GM19324 (cell line): Measurements from ENCODE around the gene AJAP1.

Experiments used
- ATAC-seq: cut with Tn5 transposase; IDR thresholded peaks from one replicate; pipeline ENCODE4 v1.9.1; 2021; ENCODE audit warnings: mild to moderate bottlenecking, moderate library complexity; ENCODE audit not compliant: unreplicated experiment, low FRiP score

AJAP1 gene

DNA sequence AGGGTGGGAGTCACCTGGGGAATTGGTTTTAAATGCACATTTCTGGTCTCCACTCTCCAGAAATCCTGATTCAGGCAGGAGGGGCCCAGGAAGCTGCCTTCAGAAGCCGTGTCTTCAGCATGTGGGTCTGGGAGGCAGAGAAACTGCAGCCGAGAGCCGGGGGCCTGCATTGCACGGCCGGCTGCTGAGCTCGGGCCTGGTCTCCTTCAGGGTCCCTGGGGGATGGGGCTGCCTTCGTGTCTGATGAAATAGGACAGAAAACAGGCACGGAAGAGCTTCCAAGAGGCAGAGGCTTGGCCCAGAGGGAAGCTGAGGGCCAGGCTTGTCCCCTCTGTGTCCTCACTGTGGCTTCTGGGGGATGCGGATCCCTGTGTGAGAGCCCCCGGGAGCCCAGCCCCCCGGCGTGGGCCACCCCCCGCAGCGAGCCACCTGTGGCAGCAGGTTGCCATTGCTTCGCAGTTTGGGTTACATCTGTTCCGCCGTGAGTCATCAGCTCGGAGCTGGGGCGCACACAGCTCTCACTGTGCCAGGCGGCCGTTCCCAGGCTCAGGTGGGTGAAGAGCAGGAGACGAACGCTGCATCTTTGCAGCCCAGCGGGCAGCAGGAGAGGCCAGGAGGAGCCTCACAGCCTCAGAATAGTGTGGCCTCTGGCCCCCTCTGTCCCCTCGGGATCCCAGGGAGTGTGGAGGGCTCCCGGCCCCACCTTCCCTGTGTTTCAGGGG lies 72.4 kb downstream of the AJAP1 start:
- no peak for ATAC-seq

DNA sequence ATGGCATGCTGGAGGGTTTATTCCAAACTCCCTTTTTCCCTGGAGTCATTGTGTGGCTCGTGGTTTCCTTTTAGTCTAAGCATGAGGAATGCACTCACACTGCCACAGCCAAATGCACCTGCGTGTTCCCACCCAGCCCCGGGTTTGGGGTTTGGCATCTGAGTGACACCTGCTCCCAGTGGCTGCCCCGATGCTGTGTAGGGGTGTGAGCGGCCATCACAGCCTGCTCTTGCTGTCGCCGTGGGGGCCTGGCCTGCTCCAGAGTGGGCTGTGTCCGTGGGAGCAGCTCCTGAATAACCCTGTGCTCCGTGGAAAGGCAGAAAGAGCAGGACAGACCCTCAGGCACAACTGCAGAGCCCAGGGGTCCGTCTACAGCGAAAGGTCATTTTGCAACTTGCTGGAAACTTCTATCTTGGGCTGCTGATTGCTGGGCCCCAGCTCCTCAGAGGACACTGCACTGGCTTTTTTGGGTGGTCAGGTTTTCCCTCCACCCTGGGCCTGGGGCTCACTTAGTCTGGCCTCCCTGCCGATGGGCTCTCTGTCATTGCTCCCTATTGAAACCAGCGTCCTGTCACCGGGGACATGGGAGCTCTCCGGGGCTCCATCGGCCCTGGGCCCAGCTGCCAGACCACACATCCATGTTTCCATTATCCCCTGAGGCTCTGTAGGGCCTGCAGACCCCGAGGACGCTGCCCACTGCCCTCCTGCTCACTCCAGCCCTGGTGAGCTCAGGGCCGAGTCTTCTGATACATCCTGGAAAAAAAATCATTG lies 74.1 kb downstream of the AJAP1 start:
- no peak for ATAC-seq

DNA sequence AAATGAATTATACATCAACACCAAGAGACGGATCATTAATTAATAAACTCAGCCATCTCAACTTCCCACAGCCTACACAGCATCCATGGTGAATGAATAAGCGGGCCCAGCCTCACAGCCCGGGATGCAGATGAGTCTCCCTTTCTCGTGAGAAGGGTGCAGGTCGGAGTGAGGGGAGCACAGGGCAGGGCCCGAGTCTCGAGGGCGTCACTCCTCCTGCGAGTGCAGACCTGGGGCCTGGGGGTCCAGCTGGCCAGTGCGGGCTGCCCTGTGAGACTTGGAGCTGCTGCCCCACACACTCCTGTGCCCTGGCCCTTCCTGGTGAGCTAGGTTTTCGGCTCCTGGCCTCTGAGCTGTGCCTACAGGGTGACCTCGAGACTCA lies 74.7 kb downstream of the AJAP1 start:
- ATAC-seq: no peak

- ATAC-seq: no peak
These were observed 75.7 kb downstream of the AJAP1 start for GRCh38 chr1:4730078-4730477.

DNA sequence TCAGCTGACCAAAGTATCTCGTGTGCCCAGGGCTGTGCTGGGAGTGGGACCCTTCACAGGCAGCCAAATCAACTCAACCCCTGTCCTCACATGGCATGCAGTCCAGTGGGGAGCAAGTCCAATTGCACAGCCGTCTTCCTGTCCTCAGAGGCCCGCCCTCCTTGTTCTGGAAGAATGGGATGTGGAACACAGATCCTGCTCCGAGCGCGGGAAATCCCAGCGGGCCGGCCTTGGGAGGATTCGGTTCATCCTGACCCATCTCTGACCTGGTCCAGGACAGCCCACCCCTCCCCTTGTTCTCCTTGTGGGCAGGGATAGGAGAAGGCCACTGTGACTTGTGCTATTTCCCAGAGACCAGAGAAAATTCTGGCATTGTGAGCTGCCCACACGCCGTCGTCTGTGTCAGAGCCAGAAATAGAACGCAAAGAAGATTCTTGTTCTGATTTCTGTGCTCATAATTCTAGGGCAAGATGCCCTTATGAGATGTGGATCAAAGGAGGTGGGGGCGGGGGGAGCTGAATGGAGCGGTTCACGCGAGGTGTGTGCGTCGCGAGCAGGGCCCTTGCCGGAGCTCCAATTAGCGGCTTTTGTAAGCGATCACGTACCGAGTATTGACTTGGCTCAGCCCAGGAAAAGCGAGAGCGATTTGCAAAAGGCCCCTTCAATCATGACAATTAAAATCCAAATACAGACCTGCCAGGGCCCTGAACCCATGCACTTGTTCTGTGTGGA lies 79.2 kb downstream of the AJAP1 start:
- ATAC-seq: no peak

GRCh38 chr1:4734219-4734618 lies 79.8 kb downstream of the AJAP1 start:
- ATAC-seq: no peak

DNA sequence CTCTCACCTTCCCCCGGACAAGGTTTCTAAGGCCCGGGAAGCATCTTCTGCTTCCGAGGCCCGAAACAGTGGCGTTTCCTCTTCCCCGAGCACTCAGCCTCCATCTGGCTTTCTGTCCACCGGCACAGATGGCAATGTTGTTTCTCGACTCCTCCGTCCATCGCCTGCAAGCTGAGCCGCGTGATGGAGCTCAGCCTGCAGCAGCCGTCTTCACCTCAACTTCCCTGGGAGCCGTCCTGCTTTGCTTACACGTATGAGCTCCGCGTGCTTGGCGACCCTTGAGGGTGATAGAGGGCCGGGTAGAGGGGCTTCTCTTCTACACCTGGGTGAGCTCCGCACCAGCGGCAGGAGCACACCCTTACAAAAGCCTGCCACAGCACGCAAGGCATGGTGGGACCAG lies 80.4 kb downstream of the AJAP1 start:
- ATAC-seq: no peak

DNA sequence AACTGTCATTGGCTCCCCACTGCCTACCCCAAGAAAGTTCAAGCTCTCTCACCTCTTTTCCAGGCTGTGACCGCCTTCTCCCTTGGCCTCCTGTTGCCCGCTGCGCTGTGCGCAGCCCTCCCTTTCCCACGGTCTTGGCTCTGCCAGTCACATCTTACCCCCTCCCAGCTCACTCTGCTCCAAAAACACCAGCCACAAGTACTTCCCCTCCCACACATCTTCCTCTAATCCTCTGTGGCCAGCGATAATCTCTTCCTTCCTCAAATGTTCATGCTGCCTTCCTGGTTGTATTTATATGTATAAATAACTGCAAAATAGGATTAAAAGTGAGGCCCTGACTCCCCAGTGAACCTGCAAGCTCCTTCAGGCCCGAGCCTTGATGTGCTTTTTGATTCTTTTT lies 81.8 kb downstream of the AJAP1 start:
- ATAC-seq: no peak

GRCh38 chr1:4741876-4742423 lies 87.5 kb downstream of the AJAP1 start:
- no peak for ATAC-seq

GRCh38 chr1:4743978-4744750 lies 89.8 kb downstream of the AJAP1 start:
- ATAC-seq: no peak

DNA sequence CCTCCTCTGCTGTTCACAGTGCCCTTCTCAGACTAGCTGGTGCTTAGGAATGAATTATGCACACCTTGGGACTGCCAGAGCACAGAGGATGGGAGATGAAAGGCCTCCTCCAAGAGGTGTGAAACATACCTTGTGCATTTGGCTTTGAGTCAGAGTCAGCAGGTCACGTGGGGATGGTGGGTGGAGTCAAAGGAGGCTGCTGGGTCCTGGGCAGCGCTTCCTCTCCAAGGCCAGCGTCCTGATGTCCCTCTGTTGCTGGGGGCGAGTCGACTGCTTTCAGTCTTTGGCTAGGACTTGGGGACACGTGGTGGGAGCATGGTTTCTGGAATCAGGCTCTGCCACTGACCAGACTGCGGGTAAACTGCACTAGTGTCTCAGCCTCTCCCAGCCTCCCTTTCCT lies 91.2 kb downstream of the AJAP1 start:
- no peak for ATAC-seq

DNA sequence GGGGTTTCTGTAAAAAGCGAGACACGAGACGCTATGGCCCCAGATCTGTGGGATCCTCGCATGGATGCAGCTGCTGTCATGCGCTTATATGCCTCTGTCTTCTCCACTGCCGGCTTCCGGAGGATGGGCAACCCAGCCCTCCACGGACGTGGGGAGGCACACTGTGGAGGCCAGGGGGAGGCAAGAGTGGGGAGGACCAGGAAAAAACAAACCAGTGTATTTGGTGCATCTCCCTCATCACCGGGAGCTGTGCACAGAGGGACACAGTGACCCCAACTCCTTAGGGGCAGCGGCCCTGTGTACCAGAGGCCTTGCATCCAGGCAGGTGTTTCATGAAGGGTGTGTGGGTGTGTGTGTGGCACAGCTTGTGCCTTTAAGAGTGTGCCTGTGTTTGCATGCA lies 95.0 kb downstream of the AJAP1 start:
- ATAC-seq: no peak

DNA sequence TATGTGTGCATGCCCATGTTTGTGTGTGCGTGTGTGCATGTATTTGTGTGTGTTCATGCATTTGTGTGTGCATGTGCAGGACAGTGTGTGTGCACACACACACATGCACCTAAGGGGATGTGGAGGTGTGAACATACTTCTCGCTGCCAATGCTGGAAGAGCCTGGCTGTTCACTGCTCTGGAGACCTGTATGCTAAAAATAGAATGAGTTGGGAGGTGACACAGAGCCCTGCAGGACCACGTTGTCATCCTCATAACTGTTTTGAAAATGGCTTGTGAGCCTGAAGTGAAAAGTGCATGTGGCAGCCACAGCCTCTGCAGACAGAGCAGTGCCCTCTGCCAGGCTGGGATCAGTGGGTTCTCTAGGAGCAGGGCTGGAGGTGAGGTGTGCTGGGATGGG lies 95.8 kb downstream of the AJAP1 start:
- ATAC-seq: no peak

DNA sequence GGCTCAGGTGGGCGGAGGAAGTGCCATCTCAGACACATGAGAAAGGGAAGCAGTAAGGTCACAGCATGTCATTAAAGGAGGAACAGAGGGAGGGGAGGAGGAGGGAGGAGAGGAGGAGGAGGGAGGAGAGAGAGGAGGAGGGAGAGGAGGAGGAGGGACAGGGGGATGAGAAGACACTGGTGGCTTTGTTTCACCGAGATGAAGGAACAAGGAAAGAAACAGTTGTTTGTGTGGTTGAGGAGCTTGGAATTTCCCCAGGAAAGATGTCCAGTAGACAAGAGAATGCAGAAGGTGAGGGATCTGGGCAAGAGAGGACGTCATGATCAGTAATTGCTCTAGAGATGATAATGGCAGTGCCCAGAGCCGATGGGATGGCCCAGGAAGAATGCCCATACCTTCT lies 97.7 kb downstream of the AJAP1 start:
- no peak for ATAC-seq

GRCh38 chr1:4754816-4755215 lies 100.4 kb downstream of the AJAP1 start:
- no peak for ATAC-seq

GRCh38 chr1:4755301-4755845 lies 101.0 kb downstream of the AJAP1 start:
- no peak for ATAC-seq

DNA sequence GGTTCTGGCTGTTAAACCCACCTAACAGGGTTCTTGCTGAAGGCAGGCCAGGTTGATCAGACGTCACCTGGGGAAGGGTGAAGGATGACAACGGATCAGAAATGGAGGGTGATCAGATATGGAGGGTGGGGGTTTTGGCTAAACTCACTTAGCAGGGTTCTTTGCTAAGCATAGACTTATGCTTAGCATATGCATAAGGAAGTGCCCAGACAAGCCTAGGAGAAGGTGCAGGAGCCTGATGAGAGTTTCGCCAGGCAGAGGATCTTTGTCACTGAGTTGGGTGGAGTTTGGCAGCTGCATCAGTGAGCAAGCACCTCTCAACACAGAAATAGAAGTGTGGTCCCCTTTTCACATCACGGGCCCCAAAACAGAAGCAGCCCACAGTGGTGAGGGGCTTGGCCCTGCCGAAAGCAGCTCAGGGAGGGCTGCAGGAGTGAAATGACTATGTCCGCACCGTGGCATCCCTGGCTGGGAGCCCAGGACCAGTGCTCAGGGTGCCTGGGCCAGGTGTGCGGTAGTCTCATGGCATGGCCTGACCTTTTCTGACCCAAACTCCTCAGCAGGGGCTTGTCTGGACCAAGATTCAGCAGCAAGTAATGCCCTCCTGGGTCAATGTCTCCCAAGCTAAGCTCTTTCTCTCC lies 101.6 kb downstream of the AJAP1 start:
- no peak for ATAC-seq

DNA sequence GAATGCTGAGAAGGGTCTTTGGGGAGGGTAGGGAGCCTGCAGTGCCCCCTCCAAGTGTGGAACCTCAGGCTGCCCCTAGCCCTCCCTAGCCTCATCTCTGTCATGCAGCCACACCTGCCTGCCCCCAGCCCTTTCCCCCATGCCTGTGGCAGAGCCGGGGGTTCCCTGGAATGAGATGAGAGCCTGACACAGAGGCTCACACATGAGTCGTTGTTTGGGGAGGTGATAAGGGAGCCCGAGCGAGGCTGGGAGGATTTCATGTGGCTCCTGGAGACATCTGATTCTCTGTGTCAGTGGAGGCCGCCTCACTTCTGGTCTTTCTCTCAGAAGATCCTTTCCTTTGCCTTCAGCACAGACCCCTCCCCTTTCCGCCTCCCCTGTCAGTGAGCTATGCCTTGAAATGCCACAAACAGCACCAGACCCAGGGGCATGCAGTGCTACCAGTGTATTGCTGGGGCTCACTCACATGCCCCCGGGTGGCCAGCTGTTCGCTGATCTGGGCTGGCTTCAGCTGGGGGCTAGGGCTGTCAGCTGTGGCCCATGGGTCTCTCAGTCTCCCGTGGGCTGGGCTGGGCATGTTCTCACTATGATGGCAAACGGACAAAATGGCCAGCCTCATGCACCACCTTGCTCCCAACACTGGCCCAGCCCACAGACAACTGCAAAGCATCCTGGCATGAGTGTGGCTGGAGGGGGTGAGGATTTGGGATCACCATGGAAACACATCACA lies 102.6 kb downstream of the AJAP1 start:
- no peak for ATAC-seq

- no peak for ATAC-seq
These were observed 105.3 kb downstream of the AJAP1 start for GRCh38 chr1:4759671-4760070.
